GM18502 (cell line): ENCODE data around the gene VPS26B.
"Not testable (repeated sequence)": the region's sequence is repeated elsewhere in the genome, so short reads cannot be mapped to it uniquely, and the experiment has no call there.

Experiments used
- ATAC-seq: cut with Tn5 transposase; IDR thresholded peaks from one replicate; pipeline ENCODE4 v1.9.1; 2021; ENCODE audit warnings: mild to moderate bottlenecking; ENCODE audit not compliant: unreplicated experiment, poor library complexity

Gene VPS26B

GRCh38 chr11:134254433-134255183 lies 30.1 kb downstream of the VPS26B start:
- ATAC-seq = no peak

DNA sequence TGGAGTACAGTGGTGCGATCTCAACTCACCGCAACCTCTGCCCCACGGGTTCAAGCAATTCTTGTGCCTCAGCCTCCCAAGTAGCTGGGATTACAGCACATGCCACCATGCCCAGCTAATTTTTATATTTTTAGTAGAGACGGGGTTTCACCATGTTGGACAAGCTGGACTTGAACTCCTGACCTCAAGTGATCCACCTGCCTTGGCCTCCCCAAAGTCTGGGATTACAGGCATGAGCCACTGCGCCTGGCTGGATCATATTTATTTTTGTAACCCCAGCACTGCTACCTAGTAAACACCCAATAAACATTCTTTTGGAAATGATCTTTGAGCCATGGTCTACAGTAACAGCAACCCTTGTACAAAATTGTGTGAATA lies 30.7 kb downstream of the VPS26B start:
- not testable (repeated sequence) for ATAC-seq

- no peak for ATAC-seq
Measured at GRCh38 chr11:134257101-134257500, 32.6 kb downstream of the VPS26B start.

- no peak for ATAC-seq
Measured at GRCh38 chr11:134258577-134258976, 34.1 kb downstream of the VPS26B start.

DNA sequence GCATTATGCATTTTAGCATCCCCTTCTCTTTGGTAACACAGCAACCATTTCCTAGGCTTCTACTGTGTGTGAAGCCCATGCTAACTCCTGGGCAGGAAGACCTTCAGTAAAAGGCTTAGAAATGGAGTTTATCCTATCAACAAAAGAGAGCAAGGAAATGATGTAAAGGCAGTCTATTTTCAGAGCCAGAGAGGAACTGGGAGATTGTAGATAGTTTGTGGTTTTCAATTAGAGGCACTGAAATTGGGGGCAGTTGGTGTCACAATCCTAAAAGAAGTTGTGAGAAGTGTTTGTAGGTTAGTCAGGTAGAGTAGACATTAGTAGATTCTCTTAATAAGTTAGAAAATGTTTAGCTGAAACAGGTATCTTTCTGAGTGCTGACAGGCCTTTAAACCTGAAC lies 36.0 kb downstream of the VPS26B start:
- ATAC-seq = no peak

GRCh38 chr11:134260983-134261382 lies 36.5 kb downstream of the VPS26B start:
- ATAC-seq = no peak

- no peak for ATAC-seq
Measured at GRCh38 chr11:134261626-134262488, 37.4 kb downstream of the VPS26B start.

GRCh38 chr11:134264966-134265764 lies 40.7 kb downstream of the VPS26B start:
- ATAC-seq = no peak

- no peak for ATAC-seq
Measured at GRCh38 chr11:134266440-134266839, 42.0 kb downstream of the VPS26B start.

- no peak for ATAC-seq
Measured at GRCh38 chr11:134266841-134267251, 42.4 kb downstream of the VPS26B start.

- ATAC-seq = no peak
Measured at GRCh38 chr11:134267461-134267860, 43.0 kb downstream of the VPS26B start.

GRCh38 chr11:134267966-134268365 lies 43.5 kb downstream of the VPS26B start:
- no peak for ATAC-seq

DNA sequence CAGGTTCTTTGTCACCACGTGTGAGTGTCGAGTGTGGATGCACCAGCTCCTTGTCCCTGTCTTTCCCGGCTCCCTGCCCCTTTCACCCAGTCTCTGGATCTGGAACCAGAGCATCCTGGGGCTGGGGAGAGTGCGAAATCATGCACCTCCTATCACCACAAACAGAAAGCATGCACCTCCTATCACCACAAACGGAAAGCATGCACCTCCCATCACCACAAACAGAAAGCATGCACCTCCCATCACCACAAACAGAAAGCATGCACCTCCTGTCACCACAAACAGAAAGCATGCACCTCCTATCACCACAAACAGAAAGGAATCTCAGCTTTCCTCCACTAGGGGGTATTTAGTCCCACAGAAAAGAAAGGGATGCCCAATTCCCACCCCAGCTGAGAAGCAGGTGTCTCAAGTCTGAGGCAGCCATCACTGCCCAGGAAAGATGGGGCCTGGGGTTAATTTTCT lies 45.8 kb downstream of the VPS26B start:
- no peak for ATAC-seq

DNA sequence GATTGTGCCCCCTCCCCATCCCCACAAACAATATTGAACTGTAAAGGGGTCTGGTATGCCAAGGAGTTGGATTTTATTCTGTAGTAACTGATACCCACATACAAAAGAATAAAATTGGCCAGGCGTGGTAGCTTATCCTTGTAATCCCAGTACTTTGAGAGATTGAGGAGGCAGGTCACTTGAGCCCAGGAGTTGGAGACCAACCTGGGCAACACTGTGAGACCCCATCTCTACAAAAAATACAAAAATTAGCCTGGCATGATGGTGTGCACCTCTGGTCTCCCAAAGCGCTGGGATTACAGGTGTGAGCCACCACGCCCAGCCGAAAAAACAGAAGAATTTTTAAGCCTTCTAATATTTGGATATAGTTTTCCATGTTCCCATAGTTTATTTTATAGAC lies 47.5 kb downstream of the VPS26B start:
- no peak for ATAC-seq

GRCh38 chr11:134272381-134273316 lies 48.2 kb downstream of the VPS26B start:
- no peak for ATAC-seq

GRCh38 chr11:134273317-134273712 lies 48.8 kb downstream of the VPS26B start:
- no peak for ATAC-seq

- ATAC-seq = no peak
Measured at GRCh38 chr11:134275188-134275533, 50.7 kb downstream of the VPS26B start.

GRCh38 chr11:134275534-134276395 lies 51.3 kb downstream of the VPS26B start, which contains the start of gene GLB1L3:
TSS of gene GLB1L3 (plus strand) at chr11:134276379. CDS start at chr11:134276741, 362 bp downstream.
- peak; percentile 87 for ATAC-seq
